SU-DHL-6 (cell line): Measurements from ENCODE around the gene TAF9.

Experiments
- H2AFZ ChIP-seq: fragments of 200-600 bp; sonication (generic); 2 replicates; pipeline ENCODE4 v1.6.1; 2014; ENCODE audit warnings: low read depth, mild to moderate bottlenecking, moderate library complexity, mixed read lengths, antibody characterized with exemption, low read length; ENCODE audit not compliant: severe bottlenecking
- H3F3A ChIP-seq: fragments of 200-600 bp; shearing (Covaris generic); 2 replicates; pipeline ENCODE4 v1.6.0; 2016; ENCODE audit warnings: antibody characterized with exemption, mild to moderate bottlenecking; ENCODE audit not compliant: insufficient read depth
- H3K27ac ChIP-seq: fragments of 200-600 bp; sonication (generic); 2 replicates; pipeline ENCODE4 v1.5.1; 2016; ENCODE audit warnings: low read depth, mild to moderate bottlenecking, low read length, moderate library complexity, mixed read lengths
- H3K27me3 ChIP-seq: fragments of 200-600 bp; sonication (generic), shearing (Covaris generic); 2 replicates; pipeline ENCODE4 v1.6.0; 2014; ENCODE audit warnings: mild to moderate bottlenecking, low read length
- H3K36me3 ChIP-seq: fragments of 200-600 bp; sonication (generic); 2 replicates; pipeline ENCODE4 v1.6.1; 2014; ENCODE audit warnings: mild to moderate bottlenecking, low read length, mixed read lengths
- H3K4me2 ChIP-seq: fragments of 300-600, 200-600 bp; shearing (Covaris generic), sonication (generic); 2 replicates; pipeline ENCODE4 v1.6.0; 2014; ENCODE audit warnings: low read length, low read depth, mild to moderate bottlenecking; ENCODE audit not compliant: poor library complexity, severe bottlenecking
- H3K4me3 ChIP-seq: fragments of 200-600 bp; sonication (generic); 2 replicates; pipeline ENCODE4 v1.5.1; 2014; ENCODE audit warnings: antibody characterized with exemption, low read length, mild to moderate bottlenecking, mixed read lengths; ENCODE audit not compliant: insufficient read depth, poor library complexity, severe bottlenecking
- H3K79me2 ChIP-seq: fragments of 200-600 bp; sonication (generic); 2 replicates; pipeline ENCODE4 v1.6.1; 2014; ENCODE audit warnings: mild to moderate bottlenecking, low read length, moderate library complexity; ENCODE audit not compliant: insufficient read depth
- H3K9ac ChIP-seq: fragments of 200-600 bp; sonication (generic); 2 replicates; pipeline ENCODE4 v1.7.0; 2014; ENCODE audit warnings: mild to moderate bottlenecking, low read length
- H3K9me2 ChIP-seq: fragments of 200-600 bp; sonication (generic); replicated peaks from 2 replicates; pipeline ENCODE4 v1.6.1; 2014; ENCODE audit warnings: low read length; ENCODE audit not compliant: insufficient read depth
- H3K9me3 ChIP-seq: fragments of 200-600 bp; sonication (generic); 2 replicates; pipeline ENCODE4 v1.6.1; 2014; ENCODE audit warnings: low read length, mixed read lengths; ENCODE audit not compliant: insufficient read depth
- H4K20me1 ChIP-seq: fragments of 200-600 bp; sonication (generic); 2 replicates; pipeline ENCODE4 v1.6.1; 2014; ENCODE audit warnings: low read depth, mild to moderate bottlenecking, antibody characterized with exemption, low read length, moderate library complexity, mixed read lengths
- CTCF ChIP-seq: fragments of 200-600 bp; sonication (generic); IDR thresholded peaks from one replicate; pipeline ENCODE4 v1.5.1; 2017; ENCODE audit warnings: antibody characterized with exemption, mild to moderate bottlenecking, low read length, moderate library complexity; ENCODE audit not compliant: insufficient read depth, poor library complexity, severe bottlenecking
- EZH2phosphoT487 ChIP-seq: fragments of 200-600 bp; sonication (generic), shearing (Covaris generic); conservative IDR thresholded peaks from 2 replicates; pipeline ENCODE4 v1.6.1; 2018; ENCODE audit warnings: mild to moderate bottlenecking, antibody characterized with exemption, low read length, moderate library complexity, mixed read lengths

TAF9 gene

DNA sequence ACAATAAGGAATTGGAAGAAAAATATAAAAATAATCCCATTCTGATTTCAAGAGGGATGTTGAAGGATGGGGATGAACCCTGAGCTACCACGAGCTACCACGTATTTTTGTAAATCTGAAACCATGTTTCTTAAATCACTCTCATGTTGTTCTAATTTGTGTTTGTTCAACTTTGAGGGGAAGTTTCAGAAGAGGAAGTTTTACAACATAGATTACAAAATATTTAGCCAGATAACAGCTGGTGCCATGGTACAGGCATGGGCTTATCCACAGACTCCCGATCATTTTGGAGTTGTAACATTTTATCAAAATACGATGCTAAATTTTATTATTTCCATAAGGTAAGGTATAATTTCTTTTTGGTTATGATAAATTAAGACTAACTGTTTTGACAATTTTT, 51.9 kb downstream of the TAF9 start:
- H3K4me3 ChIP-seq = no peak overlapping the region
- no peaks in the 10 kb centered on the region for H3F3A ChIP-seq
- H3K9me2 ChIP-seq = no peaks in the 10 kb centered on the region
- H3K27ac ChIP-seq = no peak overlapping the region
- no peak overlapping the region for H3K4me2 ChIP-seq
- H2AFZ ChIP-seq = no peak overlapping the region
- no peak for TF ChIP-seq EZH2phosphoT487
- TF ChIP-seq CTCF = no peak
- H3K9ac ChIP-seq = no peak overlapping the region
- H4K20me1 ChIP-seq = no peaks in the 10 kb centered on the region
- H3K9me3 ChIP-seq = no peaks in the 10 kb centered on the region
- H3K36me3 ChIP-seq = no peaks in the 10 kb centered on the region
- H3K79me2 ChIP-seq = no peaks in the 10 kb centered on the region
- no peaks in the 10 kb centered on the region for H3K27me3 ChIP-seq

DNA sequence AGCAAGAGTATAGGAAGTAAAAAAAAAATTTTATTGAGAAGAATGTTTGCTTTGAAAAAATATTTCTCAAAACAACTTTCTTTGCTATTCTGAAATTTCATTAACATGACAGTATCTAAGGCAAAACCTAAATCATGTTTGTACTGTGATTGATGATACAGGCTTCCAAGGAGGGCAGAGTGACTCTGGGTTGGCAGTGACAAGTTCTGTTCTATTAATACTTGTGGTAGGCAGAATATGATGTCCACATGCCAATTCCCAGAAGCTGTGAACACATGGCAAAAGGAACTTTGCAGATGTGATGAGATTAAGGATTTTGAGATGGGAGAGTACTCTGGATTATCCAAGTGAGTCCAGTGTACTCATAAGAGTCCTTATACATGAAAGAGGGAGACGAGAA, 53.3 kb downstream of the TAF9 start:
- H4K20me1 ChIP-seq = no peaks in the 10 kb centered on the region
- H3F3A ChIP-seq = no peaks in the 10 kb centered on the region
- no peaks in the 10 kb centered on the region for H3K79me2 ChIP-seq
- H3K4me3 ChIP-seq = no peak overlapping the region
- H2AFZ ChIP-seq = no peak overlapping the region
- H3K9ac ChIP-seq = no peak overlapping the region
- TF ChIP-seq CTCF (no peak), EZH2phosphoT487 (no peak)
- H3K9me2 ChIP-seq = no peaks in the 10 kb centered on the region
- no peaks in the 10 kb centered on the region for H3K27me3 ChIP-seq
- no peak overlapping the region for H3K4me2 ChIP-seq
- no peaks in the 10 kb centered on the region for H3K36me3 ChIP-seq
- no peak overlapping the region for H3K27ac ChIP-seq
- H3K9me3 ChIP-seq = no peaks in the 10 kb centered on the region
